HEK293 (cell line): ENCODE measurements around the gene PWP1.

Experiments
- CTCF ChIA-PET: fragments of 350-600 bp; formaldehyde crosslinking; extraction: SDS; loops from one replicate; lab custom pipeline; 2021; ENCODE audit warnings: antibody characterized with exemption; lab: Yijun Ruan, JAX
- POLR2A ChIA-PET: fragments of 300-600 bp; formaldehyde crosslinking; extraction: SDS; loops from one replicate; lab custom pipeline; 2020; ENCODE audit warnings: antibody characterized with exemption, inconsistent platforms; lab: Yijun Ruan, JAX
- H3K27ac ChIP-seq: fragments of 200-500 bp; sonication (Bioruptor generic); 2 replicates; pipeline ENCODE4 v1.5.1; 2014; ENCODE audit warnings: low read depth, low read length, control low read depth, inconsistent platforms; ENCODE audit errors: extremely low read depth
- H3K36me3 ChIP-seq, 2 experiments: fragments of 200-500 bp in 1 of 2; sonication (Bioruptor generic) in 1 of 2; 1 replicate in 1 of 2; 2 replicates in 1 of 2; pipeline ENCODE4 v1.5.1; 2014 to 2017; ENCODE audit warnings: inconsistent platforms in 2 of 2, low read length in 2 of 2; ENCODE audit not compliant: control insufficient read depth in 2 of 2, insufficient read depth in 1 of 2
- H3K4me1 ChIP-seq: fragments of 200-500 bp; sonication (Bioruptor generic); 2 replicates; pipeline ENCODE4 v1.5.1; 2014; ENCODE audit warnings: mild to moderate bottlenecking, low read length, inconsistent platforms; ENCODE audit not compliant: control insufficient read depth, insufficient read depth
- H3K4me3 ChIP-seq: 2 replicates; pipeline ENCODE4 v1.5.1; 2011; ENCODE audit warnings: low read depth, mild to moderate bottlenecking, control low read depth, low read length, moderate library complexity
- H3K9me3 ChIP-seq: fragments of 200-500 bp; sonication (Bioruptor generic); 2 replicates; pipeline ENCODE4 v1.5.1; 2014; ENCODE audit warnings: low read depth, low read length, inconsistent platforms; ENCODE audit not compliant: control insufficient read depth, insufficient read depth
- EGR2 ChIP-seq: fragments of 450-650 bp; formaldehyde crosslinking; IDR thresholded peaks from 2 replicates; pipeline ENCODE4 v1.5.1; 2016; ENCODE audit warnings: low read depth, missing biosample characterization, missing genetic modification characterization
- GLIS1 ChIP-seq: fragments of 450-650 bp; formaldehyde crosslinking; IDR thresholded peaks from 2 replicates; pipeline ENCODE4 v1.5.1; 2016; ENCODE audit warnings: missing biosample characterization, missing genetic modification characterization
- KLF7 ChIP-seq: fragments of 450-650 bp; formaldehyde crosslinking; IDR thresholded peaks from 2 replicates; pipeline ENCODE4 v1.5.1; 2016; ENCODE audit warnings: missing biosample characterization, missing genetic modification characterization, borderline replicate concordance
- REPIN1 ChIP-seq: fragments of 450-650 bp; formaldehyde crosslinking; IDR thresholded peaks from 2 replicates; pipeline ENCODE4 v1.5.1; 2017; ENCODE audit warnings: missing biosample characterization, missing genetic modification characterization, low read depth
- YY1 ChIP-seq: fragments of 450-650 bp; formaldehyde crosslinking; IDR thresholded peaks from 2 replicates; pipeline ENCODE4 v1.5.1; 2018; ENCODE audit warnings: missing biosample characterization, missing genetic modification characterization
- ZFP69B ChIP-seq: fragments of 450-650 bp; formaldehyde crosslinking; IDR thresholded peaks from 2 replicates; pipeline ENCODE4 v1.5.1; 2016; ENCODE audit warnings: missing biosample characterization, missing genetic modification characterization
- ZNF155 ChIP-seq: fragments of 450-650 bp; formaldehyde crosslinking; IDR thresholded peaks from 2 replicates; pipeline ENCODE4 v1.5.1; 2016; ENCODE audit warnings: missing biosample characterization, missing genetic modification characterization
- ZNF211 ChIP-seq: fragments of 450-650 bp; formaldehyde crosslinking; IDR thresholded peaks from 2 replicates; pipeline ENCODE4 v1.5.1; 2016; ENCODE audit warnings: low read depth, missing biosample characterization, missing genetic modification characterization
- ZNF223 ChIP-seq: fragments of 450-650 bp; formaldehyde crosslinking; IDR thresholded peaks from 2 replicates; pipeline ENCODE4 v1.5.1; 2016; ENCODE audit warnings: missing biosample characterization, missing genetic modification characterization
- ZNF302 ChIP-seq: fragments of 450-650 bp; formaldehyde crosslinking; IDR thresholded peaks from 2 replicates; pipeline ENCODE4 v1.5.1; 2016; ENCODE audit warnings: missing biosample characterization, missing genetic modification characterization, low read depth
- ZNF311 ChIP-seq: fragments of 450-650 bp; formaldehyde crosslinking; IDR thresholded peaks from 2 replicates; pipeline ENCODE4 v1.5.1; 2017; ENCODE audit warnings: missing biosample characterization, missing genetic modification characterization, borderline replicate concordance
- ZNF341 ChIP-seq: fragments of 450-650 bp; formaldehyde crosslinking; IDR thresholded peaks from 2 replicates; pipeline ENCODE4; 2016; ENCODE audit warnings: low read depth, missing biosample characterization, missing genetic modification characterization
- ZNF354C ChIP-seq: fragments of 450-650 bp; formaldehyde crosslinking; IDR thresholded peaks from 2 replicates; pipeline ENCODE4 v1.5.1; 2016; ENCODE audit warnings: missing biosample characterization, missing genetic modification characterization, low read depth, borderline replicate concordance
- ZNF366 ChIP-seq: fragments of 450-650 bp; formaldehyde crosslinking; conservative IDR thresholded peaks from 2 replicates; pipeline ENCODE4 v1.5.1; 2016; ENCODE audit warnings: missing biosample characterization, missing genetic modification characterization
- ZNF510 ChIP-seq: fragments of 450-650 bp; formaldehyde crosslinking; IDR thresholded peaks from 2 replicates; pipeline ENCODE4 v1.5.1; 2018; ENCODE audit warnings: mild to moderate bottlenecking, missing genetic modification characterization, missing biosample characterization; ENCODE audit not compliant: insufficient replicate concordance
- ZNF514 ChIP-seq: fragments of 450-650 bp; formaldehyde crosslinking; IDR thresholded peaks from 2 replicates; pipeline ENCODE4 v1.5.1; 2016; ENCODE audit warnings: missing biosample characterization, missing genetic modification characterization
- ZNF544 ChIP-seq: fragments of 450-650 bp; formaldehyde crosslinking; IDR thresholded peaks from 2 replicates; pipeline ENCODE4 v1.5.0; 2017; ENCODE audit warnings: missing biosample characterization, missing genetic modification characterization
- ZNF707 ChIP-seq: fragments of 450-650 bp; formaldehyde crosslinking; IDR thresholded peaks from 2 replicates; pipeline ENCODE4 v1.5.1; 2016; ENCODE audit warnings: missing biosample characterization, missing genetic modification characterization
- TF ChIP-seq, protein P1 (sequence below): fragments of 450-650 bp; formaldehyde crosslinking; IDR thresholded peaks from 2 replicates; pipeline ENCODE4 v1.5.1; 2016; ENCODE audit warnings: missing biosample characterization, missing genetic modification characterization
- TF ChIP-seq, protein P2 (sequence below): fragments of 450-650 bp; formaldehyde crosslinking; IDR thresholded peaks from 2 replicates; pipeline ENCODE4 v1.5.1; 2016; ENCODE audit warnings: missing biosample characterization, missing genetic modification characterization
- TF ChIP-seq, protein P3 (sequence below): fragments of 450-650 bp; formaldehyde crosslinking; IDR thresholded peaks from 2 replicates; pipeline ENCODE4 v1.5.1; 2016; ENCODE audit warnings: missing biosample characterization, missing genetic modification characterization
- TF ChIP-seq, protein P4 (sequence below): fragments of 450-650 bp; formaldehyde crosslinking; IDR thresholded peaks from 2 replicates; pipeline ENCODE4 v1.5.1; 2016; ENCODE audit warnings: missing biosample characterization, missing genetic modification characterization, low read depth
- TF ChIP-seq, protein P5 (sequence below): fragments of 450-650 bp; formaldehyde crosslinking; IDR thresholded peaks from 2 replicates; pipeline ENCODE4 v1.5.1; 2016; ENCODE audit warnings: missing biosample characterization, missing genetic modification characterization, low read depth
- TF ChIP-seq, protein P6 (sequence below): fragments of 450-650 bp; formaldehyde crosslinking; IDR thresholded peaks from 2 replicates; pipeline ENCODE4 v1.5.1; 2017; ENCODE audit warnings: missing biosample characterization, missing genetic modification characterization

Gene PWP1

DNA sequence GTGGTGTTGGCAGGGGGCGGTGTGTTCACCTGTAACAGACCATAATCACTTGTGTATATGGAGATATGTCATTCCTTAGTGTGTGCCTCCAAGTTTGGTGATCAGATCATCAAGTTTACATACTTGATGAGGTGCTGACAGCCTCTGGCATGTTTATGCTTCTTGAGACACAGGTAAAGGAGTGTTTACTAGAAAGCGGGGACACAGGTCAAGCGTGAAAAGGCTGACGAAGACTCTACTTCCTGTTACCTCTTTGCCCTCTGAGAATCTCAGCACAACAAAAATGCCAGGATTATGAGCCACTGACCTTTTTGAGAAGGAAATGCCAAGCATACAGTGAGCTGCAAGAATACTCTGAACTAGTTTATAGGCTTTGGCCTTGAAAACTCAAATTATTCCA, 45.8 kb downstream of the PWP1 start:
- H3K36me3 ChIP-seq = peaks cover 19 to 40% of the 10 kb centered on the region in 2 experiments
- H3K4me1 ChIP-seq = no peaks in the 10 kb centered on the region
- ChIA-PET POLR2A (no interaction called here), CTCF (interaction anchor here (1.5 kb wide), 1 partner anchor 154 kb away, joined by 5 read pairs; no protein-coding TSS in a partner anchor)
- H3K4me3 ChIP-seq = no peak overlapping the region
- H3K9me3 ChIP-seq = no peaks in the 10 kb centered on the region
- H3K27ac ChIP-seq = no peak overlapping the region
- TF ChIP-seq, protein P1, sequence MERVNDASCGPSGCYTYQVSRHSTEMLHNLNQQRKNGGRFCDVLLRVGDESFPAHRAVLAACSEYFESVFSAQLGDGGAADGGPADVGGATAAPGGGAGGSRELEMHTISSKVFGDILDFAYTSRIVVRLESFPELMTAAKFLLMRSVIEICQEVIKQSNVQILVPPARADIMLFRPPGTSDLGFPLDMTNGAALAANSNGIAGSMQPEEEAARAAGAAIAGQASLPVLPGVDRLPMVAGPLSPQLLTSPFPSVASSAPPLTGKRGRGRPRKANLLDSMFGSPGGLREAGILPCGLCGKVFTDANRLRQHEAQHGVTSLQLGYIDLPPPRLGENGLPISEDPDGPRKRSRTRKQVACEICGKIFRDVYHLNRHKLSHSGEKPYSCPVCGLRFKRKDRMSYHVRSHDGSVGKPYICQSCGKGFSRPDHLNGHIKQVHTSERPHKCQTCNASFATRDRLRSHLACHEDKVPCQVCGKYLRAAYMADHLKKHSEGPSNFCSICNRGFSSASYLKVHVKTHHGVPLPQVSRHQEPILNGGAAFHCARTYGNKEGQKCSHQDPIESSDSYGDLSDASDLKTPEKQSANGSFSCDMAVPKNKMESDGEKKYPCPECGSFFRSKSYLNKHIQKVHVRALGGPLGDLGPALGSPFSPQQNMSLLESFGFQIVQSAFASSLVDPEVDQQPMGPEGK = no peak
- TF ChIP-seq, protein P2, sequence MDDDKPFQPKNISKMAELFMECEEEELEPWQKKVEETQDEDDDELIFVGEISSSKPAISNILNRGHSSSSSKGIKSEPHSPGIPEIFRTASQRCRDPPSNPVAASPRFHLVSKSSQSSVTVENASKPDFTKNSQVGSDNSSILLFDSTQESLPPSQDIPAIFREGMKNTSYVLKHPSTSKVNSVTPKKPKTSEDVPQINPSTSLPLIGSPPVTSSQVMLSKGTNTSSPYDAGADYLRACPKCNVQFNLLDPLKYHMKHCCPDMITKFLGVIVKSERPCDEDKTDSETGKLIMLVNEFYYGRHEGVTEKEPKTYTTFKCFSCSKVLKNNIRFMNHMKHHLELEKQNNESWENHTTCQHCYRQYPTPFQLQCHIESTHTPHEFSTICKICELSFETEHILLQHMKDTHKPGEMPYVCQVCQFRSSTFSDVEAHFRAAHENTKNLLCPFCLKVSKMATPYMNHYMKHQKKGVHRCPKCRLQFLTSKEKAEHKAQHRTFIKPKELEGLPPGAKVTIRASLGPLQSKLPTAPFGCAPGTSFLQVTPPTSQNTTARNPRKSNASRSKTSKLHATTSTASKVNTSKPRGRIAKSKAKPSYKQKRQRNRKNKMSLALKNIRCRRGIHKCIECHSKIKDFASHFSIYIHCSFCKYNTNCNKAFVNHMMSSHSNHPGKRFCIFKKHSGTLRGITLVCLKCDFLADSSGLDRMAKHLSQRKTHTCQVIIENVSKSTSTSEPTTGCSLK = no peak
- TF ChIP-seq YY1 (no peak), ZNF544 (no peak), ZNF302 (no peak), ZNF223 (tag by site-specific recombination) (no peak), EGR2 (no peak)
- TF ChIP-seq, protein P3, sequence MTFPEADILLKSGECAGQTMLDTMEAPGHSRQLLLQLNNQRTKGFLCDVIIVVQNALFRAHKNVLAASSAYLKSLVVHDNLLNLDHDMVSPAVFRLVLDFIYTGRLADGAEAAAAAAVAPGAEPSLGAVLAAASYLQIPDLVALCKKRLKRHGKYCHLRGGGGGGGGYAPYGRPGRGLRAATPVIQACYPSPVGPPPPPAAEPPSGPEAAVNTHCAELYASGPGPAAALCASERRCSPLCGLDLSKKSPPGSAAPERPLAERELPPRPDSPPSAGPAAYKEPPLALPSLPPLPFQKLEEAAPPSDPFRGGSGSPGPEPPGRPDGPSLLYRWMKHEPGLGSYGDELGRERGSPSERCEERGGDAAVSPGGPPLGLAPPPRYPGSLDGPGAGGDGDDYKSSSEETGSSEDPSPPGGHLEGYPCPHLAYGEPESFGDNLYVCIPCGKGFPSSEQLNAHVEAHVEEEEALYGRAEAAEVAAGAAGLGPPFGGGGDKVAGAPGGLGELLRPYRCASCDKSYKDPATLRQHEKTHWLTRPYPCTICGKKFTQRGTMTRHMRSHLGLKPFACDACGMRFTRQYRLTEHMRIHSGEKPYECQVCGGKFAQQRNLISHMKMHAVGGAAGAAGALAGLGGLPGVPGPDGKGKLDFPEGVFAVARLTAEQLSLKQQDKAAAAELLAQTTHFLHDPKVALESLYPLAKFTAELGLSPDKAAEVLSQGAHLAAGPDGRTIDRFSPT = no peak
- TF ChIP-seq, protein P4, sequence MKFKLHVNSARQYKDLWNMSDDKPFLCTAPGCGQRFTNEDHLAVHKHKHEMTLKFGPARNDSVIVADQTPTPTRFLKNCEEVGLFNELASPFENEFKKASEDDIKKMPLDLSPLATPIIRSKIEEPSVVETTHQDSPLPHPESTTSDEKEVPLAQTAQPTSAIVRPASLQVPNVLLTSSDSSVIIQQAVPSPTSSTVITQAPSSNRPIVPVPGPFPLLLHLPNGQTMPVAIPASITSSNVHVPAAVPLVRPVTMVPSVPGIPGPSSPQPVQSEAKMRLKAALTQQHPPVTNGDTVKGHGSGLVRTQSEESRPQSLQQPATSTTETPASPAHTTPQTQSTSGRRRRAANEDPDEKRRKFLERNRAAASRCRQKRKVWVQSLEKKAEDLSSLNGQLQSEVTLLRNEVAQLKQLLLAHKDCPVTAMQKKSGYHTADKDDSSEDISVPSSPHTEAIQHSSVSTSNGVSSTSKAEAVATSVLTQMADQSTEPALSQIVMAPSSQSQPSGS (tag by site-specific recombination) = no peak

DNA sequence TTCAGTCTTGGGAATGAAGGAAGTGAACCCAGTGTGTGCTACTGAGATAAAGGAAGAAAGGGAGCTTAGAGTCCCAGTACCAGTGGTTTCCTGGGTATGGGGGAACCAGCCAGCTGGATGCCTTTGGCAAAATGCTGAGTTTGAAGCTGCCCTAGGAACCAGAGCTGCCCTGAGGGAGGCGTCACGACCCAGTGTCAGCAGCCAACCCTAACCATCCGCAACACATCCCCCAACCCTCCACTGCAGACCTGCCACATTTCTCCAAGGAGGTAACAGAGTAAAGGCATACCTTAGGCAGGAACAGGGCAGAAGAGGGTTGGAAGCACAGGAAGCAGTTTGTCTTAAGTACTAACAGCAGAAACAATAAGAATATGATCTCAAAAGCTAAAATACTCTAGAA, 46.8 kb downstream of the PWP1 start:
- Histone ChIP-seq H3K27ac (no peak overlapping the region), H3K36me3 (peaks cover 26 to 50% of the 10 kb centered on the region in 2 experiments), H3K4me3 (no peak overlapping the region), H3K4me1 (no peaks in the 10 kb centered on the region), H3K9me3 (no peaks in the 10 kb centered on the region)
- TF ChIP-seq YY1 (no peak), ZNF155 (tag by site-specific recombination) (no peak), ZNF354C (tag by site-specific recombination) (no peak), REPIN1 (no peak), ZNF510 (tag by site-specific recombination) (no peak), ZNF211 (no peak), ZFP69B (tag by site-specific recombination) (no peak), GLIS1 (tag by site-specific recombination) (no peak), ZNF311 (tag by site-specific recombination) (no peak), KLF7 (no peak), ZNF514 (no peak), ZNF341 (tag by site-specific recombination) (no peak), ZNF366 (tag by site-specific recombination) (no peak), ZNF707 (tag by site-specific recombination) (no peak)
- TF ChIP-seq, protein P5, sequence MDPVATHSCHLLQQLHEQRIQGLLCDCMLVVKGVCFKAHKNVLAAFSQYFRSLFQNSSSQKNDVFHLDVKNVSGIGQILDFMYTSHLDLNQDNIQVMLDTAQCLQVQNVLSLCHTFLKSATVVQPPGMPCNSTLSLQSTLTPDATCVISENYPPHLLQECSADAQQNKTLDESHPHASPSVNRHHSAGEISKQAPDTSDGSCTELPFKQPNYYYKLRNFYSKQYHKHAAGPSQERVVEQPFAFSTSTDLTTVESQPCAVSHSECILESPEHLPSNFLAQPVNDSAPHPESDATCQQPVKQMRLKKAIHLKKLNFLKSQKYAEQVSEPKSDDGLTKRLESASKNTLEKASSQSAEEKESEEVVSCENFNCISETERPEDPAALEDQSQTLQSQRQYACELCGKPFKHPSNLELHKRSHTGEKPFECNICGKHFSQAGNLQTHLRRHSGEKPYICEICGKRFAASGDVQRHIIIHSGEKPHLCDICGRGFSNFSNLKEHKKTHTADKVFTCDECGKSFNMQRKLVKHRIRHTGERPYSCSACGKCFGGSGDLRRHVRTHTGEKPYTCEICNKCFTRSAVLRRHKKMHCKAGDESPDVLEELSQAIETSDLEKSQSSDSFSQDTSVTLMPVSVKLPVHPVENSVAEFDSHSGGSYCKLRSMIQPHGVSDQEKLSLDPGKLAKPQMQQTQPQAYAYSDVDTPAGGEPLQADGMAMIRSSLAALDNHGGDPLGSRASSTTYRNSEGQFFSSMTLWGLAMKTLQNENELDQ = no peak
- TF ChIP-seq, protein P6, sequence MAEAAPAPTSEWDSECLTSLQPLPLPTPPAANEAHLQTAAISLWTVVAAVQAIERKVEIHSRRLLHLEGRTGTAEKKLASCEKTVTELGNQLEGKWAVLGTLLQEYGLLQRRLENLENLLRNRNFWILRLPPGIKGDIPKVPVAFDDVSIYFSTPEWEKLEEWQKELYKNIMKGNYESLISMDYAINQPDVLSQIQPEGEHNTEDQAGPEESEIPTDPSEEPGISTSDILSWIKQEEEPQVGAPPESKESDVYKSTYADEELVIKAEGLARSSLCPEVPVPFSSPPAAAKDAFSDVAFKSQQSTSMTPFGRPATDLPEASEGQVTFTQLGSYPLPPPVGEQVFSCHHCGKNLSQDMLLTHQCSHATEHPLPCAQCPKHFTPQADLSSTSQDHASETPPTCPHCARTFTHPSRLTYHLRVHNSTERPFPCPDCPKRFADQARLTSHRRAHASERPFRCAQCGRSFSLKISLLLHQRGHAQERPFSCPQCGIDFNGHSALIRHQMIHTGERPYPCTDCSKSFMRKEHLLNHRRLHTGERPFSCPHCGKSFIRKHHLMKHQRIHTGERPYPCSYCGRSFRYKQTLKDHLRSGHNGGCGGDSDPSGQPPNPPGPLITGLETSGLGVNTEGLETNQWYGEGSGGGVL (tag by site-specific recombination) = no peak
- POLR2A ChIA-PET = no interaction called here
- CTCF ChIA-PET = interaction anchor here (0.9 to 1.5 kb wide), 2 partner anchors 138 to 153 kb away, joined by 3 to 5 read pairs; no protein-coding TSS in a partner anchor
